Body of pancreas (tissue), 4 donors: ENCODE results near the gene KCNAB2. TPM values are rescaled to one million over a fixed set of nuclear protein-coding genes. Genes with fewer than 3 reads are reported as not detected.

Experiments
- ATAC-seq: fragments of 150-250 bp; one replicate; pipeline ENCODE4 v1.9.1; 2016
- DNase-seq, 4 donors: peaks; one replicate each; pipeline ENCODE4 v3.0.0-alpha.2; 2019
- H3K27ac ChIP-seq, 4 donors: fragments of 200-600 bp; sonication (generic); 1 replicate in 3 of 4; 2 replicates in 1 of 4; pipeline versions ENCODE4 v1.5.1 to v1.6.1; 2016 to 2019; ENCODE audit warnings: mild to moderate bottlenecking in 1 of 4, mixed read lengths in 1 of 4, moderate library complexity in 1 of 4
- H3K27me3 ChIP-seq, 2 donors: fragments of 200-600 bp; sonication (generic); one replicate each; pipeline ENCODE4 v1.6.0; 2016; ENCODE audit warnings: mild to moderate bottlenecking in 1 of 2
- H3K36me3 ChIP-seq, 2 donors: fragments of 200-600 bp; sonication (generic); replicated peaks in 1 of 2; 2 replicates each; pipeline ENCODE4 v1.5.1; 2016; ENCODE audit warnings: low read depth in 2 of 2; ENCODE audit not compliant: insufficient read depth in 1 of 2
- H3K4me1 ChIP-seq: fragments of 200-600 bp; sonication (generic); one replicate; pipeline ENCODE4 v1.6.0; 2016
- H3K4me3 ChIP-seq, 2 donors: fragments of 200-600 bp; sonication (generic); 1 replicate in 1 of 2; 2 replicates in 1 of 2; pipeline ENCODE4 v1.5.1; 2016 to 2019
- H3K9me3 ChIP-seq, 3 donors: fragments of 200-600 bp; sonication (generic); 1 replicate in 2 of 3; 2 replicates in 1 of 3; pipeline ENCODE4 v1.5.1; 2016
- POLR2A ChIP-seq, 3 donors: fragments of 450-650 bp; IDR thresholded peaks; one replicate each; pipeline ENCODE4 v1.6.1; 2016; ENCODE audit warnings: antibody characterized with exemption in 3 of 3, mild to moderate bottlenecking in 2 of 3
- WGBS, 2 donors: methylation state at CpG; one replicate each; pipeline ENCODE4 v1.1.5; 2017; 5-methylcytosine and 5-hydroxymethylcytosine counted together
- intact Hi-C: fragments of 100-400 bp; cut with DNase I; formaldehyde crosslinking; loops from one replicate; pipeline ENCODE4 v1.15.1; 2023
- total RNA-seq, 2 donors: library from RNA; depleted of rRNA; stranded (reverse); fragments of >200 nt; gene quantifications; one replicate each; pipeline ENCODE4 v1.1.0, GENCODE V29; 2016
- TF ChIP-seq, protein P1 (sequence below), 7 experiments: fragments of 450-650 bp in 4 of 7; fragments of 200-600 bp in 3 of 7; sonication (generic) in 3 of 7; IDR thresholded peaks; one replicate each; pipeline ENCODE4 v1.5.1; 2016 to 2019; ENCODE audit warnings: antibody characterized with exemption in 7 of 7

KCNAB2 gene
- total RNA-seq, 2 donors from 2014 or later, result 4.6 to 7.0 TPM

DNA sequence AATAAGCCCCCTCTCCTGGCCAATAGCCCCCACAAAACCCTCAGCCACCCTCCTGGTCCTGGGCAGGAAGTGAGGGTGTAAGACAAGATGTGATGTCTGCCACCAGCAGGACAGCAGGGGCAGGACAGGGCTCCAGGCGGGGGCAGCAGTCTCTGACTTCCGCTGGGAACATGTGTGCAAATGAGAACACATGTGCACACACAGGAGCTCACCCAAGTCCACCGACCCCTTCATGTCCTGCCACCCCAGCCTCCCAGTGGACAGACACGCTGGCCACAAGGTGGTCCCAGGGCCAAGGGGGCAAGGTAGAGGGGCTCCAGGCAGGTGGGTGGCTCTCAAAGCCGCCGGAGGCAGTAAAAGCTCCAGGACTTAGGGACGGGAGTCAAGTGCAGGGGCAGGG lies 60.1 kb downstream of the KCNAB2 start:
- DNase-seq (no peak), ATAC-seq (no peak)
- H3K27me3 ChIP-seq, result peaks cover 0 to 3% of the 10 kb centered on the region in 2 donors
- no peaks in the 10 kb centered on the region for H3K36me3 ChIP-seq
- H3K27ac ChIP-seq, result no peak overlapping the region
- H3K4me3 ChIP-seq, result no peak overlapping the region
- no peaks in the 10 kb centered on the region for H3K4me1 ChIP-seq
- 73% methylated on average over 4 to 7 of the region's 7 CpGs for WGBS, 2 donors
- intact Hi-C loops, result no loop called here
- no peak for TF ChIP-seq POLR2A (IDR thresholded peaks at IDR 0.05)
- TF ChIP-seq, protein P1, sequence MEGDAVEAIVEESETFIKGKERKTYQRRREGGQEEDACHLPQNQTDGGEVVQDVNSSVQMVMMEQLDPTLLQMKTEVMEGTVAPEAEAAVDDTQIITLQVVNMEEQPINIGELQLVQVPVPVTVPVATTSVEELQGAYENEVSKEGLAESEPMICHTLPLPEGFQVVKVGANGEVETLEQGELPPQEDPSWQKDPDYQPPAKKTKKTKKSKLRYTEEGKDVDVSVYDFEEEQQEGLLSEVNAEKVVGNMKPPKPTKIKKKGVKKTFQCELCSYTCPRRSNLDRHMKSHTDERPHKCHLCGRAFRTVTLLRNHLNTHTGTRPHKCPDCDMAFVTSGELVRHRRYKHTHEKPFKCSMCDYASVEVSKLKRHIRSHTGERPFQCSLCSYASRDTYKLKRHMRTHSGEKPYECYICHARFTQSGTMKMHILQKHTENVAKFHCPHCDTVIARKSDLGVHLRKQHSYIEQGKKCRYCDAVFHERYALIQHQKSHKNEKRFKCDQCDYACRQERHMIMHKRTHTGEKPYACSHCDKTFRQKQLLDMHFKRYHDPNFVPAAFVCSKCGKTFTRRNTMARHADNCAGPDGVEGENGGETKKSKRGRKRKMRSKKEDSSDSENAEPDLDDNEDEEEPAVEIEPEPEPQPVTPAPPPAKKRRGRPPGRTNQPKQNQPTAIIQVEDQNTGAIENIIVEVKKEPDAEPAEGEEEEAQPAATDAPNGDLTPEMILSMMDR (IDR thresholded peaks at IDR 0.05), result no peak
- no peaks in the 10 kb centered on the region for H3K9me3 ChIP-seq

DNA sequence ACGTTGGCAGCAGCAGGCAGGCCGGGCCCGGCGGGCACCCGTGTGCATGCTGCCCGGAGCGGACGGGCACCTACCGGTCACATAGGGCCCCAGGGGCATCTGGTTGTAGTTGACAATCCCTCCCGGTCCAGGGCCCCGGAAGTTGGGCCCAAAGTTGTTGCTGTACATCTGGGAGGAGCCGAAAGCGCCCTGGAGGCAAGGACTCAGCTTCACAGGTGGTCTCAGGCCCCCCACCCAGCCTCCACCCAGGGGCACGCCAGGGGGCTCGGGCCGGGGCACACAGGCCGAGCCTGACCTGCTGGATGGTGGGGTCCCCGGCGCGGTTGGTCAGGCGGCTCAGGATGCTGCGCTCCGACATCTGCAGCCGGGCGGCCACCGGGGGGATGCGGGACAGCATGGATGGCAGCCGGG lies 60.6 kb downstream of the KCNAB2 start:
- H3K4me3 ChIP-seq, result no peak overlapping the region
- no peaks in the 10 kb centered on the region for H3K36me3 ChIP-seq
- DNase-seq (no peak), ATAC-seq (no peak)
- H3K9me3 ChIP-seq, result no peaks in the 10 kb centered on the region
- H3K27me3 ChIP-seq, result no peaks in the 10 kb centered on the region
- intact Hi-C loops, result no loop called here
- TF ChIP-seq POLR2A (IDR thresholded peaks at IDR 0.05), result no peak
- TF ChIP-seq, protein P1 (IDR thresholded peaks at IDR 0.05), result no peak
- WGBS, 2 donors, result 82 to 86% methylated on average over 9 to 24 of the region's 28 CpGs
- H3K27ac ChIP-seq, result no peak overlapping the region
- H3K4me1 ChIP-seq, result no peaks in the 10 kb centered on the region

DNA sequence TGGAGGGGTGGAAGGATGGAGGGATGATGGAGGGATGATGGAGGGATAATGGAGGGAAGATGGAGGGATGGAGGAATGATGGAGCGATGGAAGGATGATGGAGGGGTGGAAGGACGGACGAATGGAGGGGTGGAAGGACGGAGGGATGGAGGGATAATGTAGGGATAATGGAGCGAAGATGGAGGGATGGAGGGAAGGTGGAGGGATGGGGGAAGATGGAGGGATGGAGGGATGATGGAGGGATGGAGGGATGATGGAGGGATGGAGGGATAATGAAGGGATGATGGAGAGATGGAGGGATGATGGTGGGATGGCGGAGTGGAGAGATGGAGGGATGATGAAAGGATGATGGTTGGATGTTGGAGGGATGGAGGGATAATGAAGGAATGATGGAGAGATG lies 61.3 kb downstream of the KCNAB2 start:
- Histone ChIP-seq H3K27ac (no peak overlapping the region), H3K9me3 (no peaks in the 10 kb centered on the region), H3K36me3 (no peaks in the 10 kb centered on the region), H3K27me3 (no peaks in the 10 kb centered on the region), H3K4me1 (no peaks in the 10 kb centered on the region), H3K4me3 (no peak overlapping the region)
- no peak for TF ChIP-seq POLR2A (IDR thresholded peaks at IDR 0.05)
- TF ChIP-seq, protein P1 (IDR thresholded peaks at IDR 0.05), result no peak
- intact Hi-C loops, result no loop called here
- ATAC-seq (no peak), DNase-seq (no peak)
- WGBS, 2 donors, result 77% methylated on average over 6 of the region's 6 CpGs

DNA sequence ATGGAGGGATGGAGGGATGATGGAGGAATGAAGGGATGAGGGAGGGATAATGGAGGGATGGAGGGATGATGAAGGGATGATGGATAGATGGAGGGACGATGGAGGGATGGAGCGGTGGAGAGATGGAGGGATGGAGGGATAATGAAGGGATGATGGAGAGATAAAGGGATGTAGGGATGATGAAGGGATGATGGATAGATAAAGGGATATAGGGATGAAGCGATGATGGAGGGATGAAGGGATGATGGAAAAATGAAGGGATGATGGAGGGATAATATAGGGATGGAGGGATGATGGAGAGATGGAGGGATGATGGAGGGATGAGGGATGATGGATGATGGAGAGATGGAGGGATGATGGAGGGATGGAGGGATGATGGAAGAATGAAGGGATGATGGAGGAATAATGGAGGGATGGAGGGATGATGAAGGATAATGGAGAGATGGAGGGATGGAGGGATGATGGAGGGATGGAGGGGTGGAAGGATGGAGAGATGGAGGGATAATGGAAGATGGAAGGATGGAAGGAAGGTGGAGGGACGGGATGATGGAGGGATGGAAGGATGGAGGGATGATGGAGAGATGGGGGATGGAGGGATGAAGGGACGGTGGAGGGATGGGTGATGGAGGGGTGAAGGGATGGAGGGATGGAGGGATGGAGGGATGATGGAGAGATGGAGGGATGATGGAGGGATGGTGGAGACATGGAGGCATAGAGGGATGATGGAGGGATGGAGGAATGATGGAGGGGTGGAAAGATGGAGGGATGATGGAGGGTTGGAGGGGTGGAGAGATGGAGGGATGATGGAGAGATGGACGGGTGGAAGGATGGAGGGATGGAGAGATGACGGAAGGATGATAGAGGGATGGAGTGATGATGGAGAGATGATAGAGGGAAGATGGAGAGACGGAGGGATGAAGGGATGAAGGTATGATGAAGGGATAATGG lies 62.0 kb downstream of the KCNAB2 start:
- Histone ChIP-seq H3K27me3 (no peaks in the 10 kb centered on the region), H3K9me3 (no peaks in the 10 kb centered on the region), H3K36me3 (no peaks in the 10 kb centered on the region), H3K4me1 (no peaks in the 10 kb centered on the region), H3K27ac (no peak overlapping the region), H3K4me3 (no peak overlapping the region)
- WGBS, 2 donors, result 63 to 71% methylated on average over 8 of the region's 8 CpGs
- intact Hi-C loops, result no loop called here
- no peak for TF ChIP-seq POLR2A (IDR thresholded peaks at IDR 0.05)
- TF ChIP-seq, protein P1 (IDR thresholded peaks at IDR 0.05), result no peak
- ATAC-seq (no peak), DNase-seq (no peak)

DNA sequence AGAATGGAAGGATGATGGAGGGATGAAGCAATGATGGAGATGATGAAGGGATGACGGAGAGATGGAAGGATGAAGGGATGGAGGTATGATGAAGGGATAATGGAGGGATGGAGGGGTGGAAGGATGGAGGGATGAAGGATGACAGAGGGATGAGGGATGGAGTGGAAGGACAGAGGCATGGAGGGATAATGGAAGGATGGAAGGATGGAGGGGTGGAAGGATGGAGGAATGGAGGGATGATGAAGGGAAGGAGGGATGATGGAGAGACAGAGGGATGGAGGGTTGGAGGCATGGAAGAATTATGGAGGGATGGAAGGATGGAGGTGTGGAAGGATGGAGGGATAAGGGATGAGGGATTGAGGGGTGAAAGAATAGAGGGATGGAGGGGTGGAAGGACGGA lies 62.8 kb downstream of the KCNAB2 start:
- no peak for ATAC-seq
- TF ChIP-seq POLR2A (IDR thresholded peaks at IDR 0.05), result no peak
- TF ChIP-seq, protein P1 (IDR thresholded peaks at IDR 0.05), result no peak
- DNase-seq, result no peak
- no peak overlapping the region for H3K27ac ChIP-seq
- no peak overlapping the region for H3K4me3 ChIP-seq
- H3K9me3 ChIP-seq, result no peaks in the 10 kb centered on the region
- intact Hi-C loops, result no loop called here
- H3K27me3 ChIP-seq, result no peaks in the 10 kb centered on the region
- H3K36me3 ChIP-seq, result no peaks in the 10 kb centered on the region
- WGBS, 2 donors, result 34 to 45% methylated on average over 2 of the region's 2 CpGs
- H3K4me1 ChIP-seq, result no peaks in the 10 kb centered on the region
